ENCODE results near the gene SREBF1. TPM values are rescaled to one million over a fixed set of nuclear protein-coding genes. Genes with fewer than 3 reads are reported as not detected.
A peak's percentile ranks its signal among the peaks of the same experiment; 100 is the strongest.

The SREBF1 gene
- total RNA-seq, 2 donors from 2014 or later: 192 to 209 TPM

- peaks cover 29% of the 10 kb centered on the region for H3K4me1 Mint-ChIP-seq (ENCODE audit: low read depth)
- H3K27ac Mint-ChIP-seq: no peak overlapping the region
- no peak for DNase-seq
- H3K27me3 Mint-ChIP-seq (ENCODE audit: low read depth): no peaks in the 10 kb centered on the region
- no peaks in the 10 kb centered on the region for H3K36me3 Mint-ChIP-seq (ENCODE audit: insufficient read depth in 2 of 2)
- H3K9me3 Mint-ChIP-seq: no peaks in the 10 kb centered on the region
- ATAC-seq (replicated peaks in 1 of 2): no peak
- H3K4me3 Mint-ChIP-seq: peak overlapping the region; percentile 59 to 60
These were observed 43.2 kb downstream of the SREBF1 start for GRCh38 chr17:17793378-17794214.

- H3K27me3 Mint-ChIP-seq (ENCODE audit: low read depth): no peaks in the 10 kb centered on the region
- H3K4me3 Mint-ChIP-seq: peak overlapping the region; percentile 26 to 60
- no peaks in the 10 kb centered on the region for H3K9me3 Mint-ChIP-seq
- H3K27ac Mint-ChIP-seq: no peak overlapping the region
- ATAC-seq (replicated peaks in 1 of 2) (peak; percentile 81 to 85), DNase-seq (peak; percentile 55 to 61)
- H3K4me1 Mint-ChIP-seq (ENCODE audit: low read depth): peaks cover 34% of the 10 kb centered on the region
- H3K36me3 Mint-ChIP-seq (ENCODE audit: insufficient read depth in 2 of 2): no peaks in the 10 kb centered on the region
These were observed 44.0 kb downstream of the SREBF1 start for GRCh38 chr17:17792551-17793377.

- Mint-ChIP-seq H3K4me1 (ENCODE audit: low read depth) (peaks cover 34% of the 10 kb centered on the region), H3K36me3 (ENCODE audit: insufficient read depth in 2 of 2) (no peaks in the 10 kb centered on the region), H3K9me3 (no peaks in the 10 kb centered on the region), H3K27ac (no peak overlapping the region), H3K4me3 (peak overlapping the region in 1 of 2 donors; percentile 60), H3K27me3 (ENCODE audit: low read depth) (no peaks in the 10 kb centered on the region)
- ATAC-seq (replicated peaks in 1 of 2) (no peak), DNase-seq (no peak)
These were observed 44.7 kb downstream of the SREBF1 start for GRCh38 chr17:17792037-17792550.

- no peak overlapping the region for H3K4me3 Mint-ChIP-seq
- DNase-seq: no peak
- no peak for ATAC-seq (replicated peaks in 1 of 2)
- no peaks in the 10 kb centered on the region for H3K9me3 Mint-ChIP-seq
- no peaks in the 10 kb centered on the region for H3K27me3 Mint-ChIP-seq (ENCODE audit: low read depth)
- H3K4me1 Mint-ChIP-seq (ENCODE audit: low read depth): peaks cover 34% of the 10 kb centered on the region
- H3K27ac Mint-ChIP-seq: no peak overlapping the region
- no peaks in the 10 kb centered on the region for H3K36me3 Mint-ChIP-seq (ENCODE audit: insufficient read depth in 2 of 2)
These were observed 45.9 kb downstream of the SREBF1 start for GRCh38 chr17:17790637-17791464.

- Mint-ChIP-seq H3K27ac (no peak overlapping the region), H3K36me3 (ENCODE audit: insufficient read depth in 2 of 2) (no peaks in the 10 kb centered on the region), H3K27me3 (ENCODE audit: low read depth) (no peaks in the 10 kb centered on the region), H3K4me3 (no peak overlapping the region), H3K4me1 (ENCODE audit: low read depth) (peaks cover 37% of the 10 kb centered on the region), H3K9me3 (no peaks in the 10 kb centered on the region)
- no peak for ATAC-seq (replicated peaks in 1 of 2)
- DNase-seq: no peak
These were observed 46.8 kb downstream of the SREBF1 start for GRCh38 chr17:17789828-17790636.

- DNase-seq (no peak), ATAC-seq (replicated peaks in 1 of 2) (no peak)
- Mint-ChIP-seq H3K36me3 (ENCODE audit: insufficient read depth in 2 of 2) (no peaks in the 10 kb centered on the region), H3K27ac (no peak overlapping the region), H3K9me3 (no peaks in the 10 kb centered on the region), H3K27me3 (ENCODE audit: low read depth) (no peaks in the 10 kb centered on the region), H3K4me1 (ENCODE audit: low read depth) (peaks cover 40% of the 10 kb centered on the region), H3K4me3 (no peak overlapping the region)
These were observed 47.4 kb downstream of the SREBF1 start for GRCh38 chr17:17789410-17789809.

- ATAC-seq (replicated peaks in 1 of 2): no peak
- DNase-seq: no peak
- H3K27ac Mint-ChIP-seq: no peak overlapping the region
- no peaks in the 10 kb centered on the region for H3K27me3 Mint-ChIP-seq (ENCODE audit: low read depth)
- H3K4me3 Mint-ChIP-seq: no peak overlapping the region
- peaks cover 42% of the 10 kb centered on the region for H3K4me1 Mint-ChIP-seq (ENCODE audit: low read depth)
- no peaks in the 10 kb centered on the region for H3K36me3 Mint-ChIP-seq (ENCODE audit: insufficient read depth in 2 of 2)
- no peaks in the 10 kb centered on the region for H3K9me3 Mint-ChIP-seq
These were observed 47.8 kb downstream of the SREBF1 start for GRCh38 chr17:17788967-17789366.

GRCh38 chr17:17787568-17787967 is 49.2 kb downstream of the SREBF1 start:
- Mint-ChIP-seq H3K4me3 (no peak overlapping the region), H3K9me3 (no peaks in the 10 kb centered on the region), H3K27ac (no peak overlapping the region), H3K27me3 (ENCODE audit: low read depth) (no peaks in the 10 kb centered on the region), H3K4me1 (ENCODE audit: low read depth) (peaks cover 31% of the 10 kb centered on the region), H3K36me3 (ENCODE audit: insufficient read depth in 2 of 2) (no peaks in the 10 kb centered on the region)
- no peak for ATAC-seq (replicated peaks in 1 of 2)
- no peak for DNase-seq

GRCh38 chr17:17786998-17787397 is 49.8 kb downstream of the SREBF1 start:
- no peak for DNase-seq
- ATAC-seq (replicated peaks in 1 of 2): no peak
- no peaks in the 10 kb centered on the region for H3K36me3 Mint-ChIP-seq (ENCODE audit: insufficient read depth in 2 of 2)
- H3K27ac Mint-ChIP-seq: no peak overlapping the region
- peaks cover 26% of the 10 kb centered on the region for H3K4me1 Mint-ChIP-seq (ENCODE audit: low read depth)
- no peak overlapping the region for H3K4me3 Mint-ChIP-seq
- H3K27me3 Mint-ChIP-seq (ENCODE audit: low read depth): no peaks in the 10 kb centered on the region
- no peaks in the 10 kb centered on the region for H3K9me3 Mint-ChIP-seq

GRCh38 chr17:17785407-17785806 is 51.4 kb downstream of the SREBF1 start:
- Mint-ChIP-seq H3K4me3 (peak overlapping the region in 1 of 2 donors; percentile 42), H3K27me3 (ENCODE audit: low read depth) (no peaks in the 10 kb centered on the region), H3K27ac (no peak overlapping the region), H3K4me1 (ENCODE audit: low read depth) (peaks cover 22% of the 10 kb centered on the region), H3K36me3 (ENCODE audit: insufficient read depth in 2 of 2) (no peaks in the 10 kb centered on the region), H3K9me3 (no peaks in the 10 kb centered on the region)
- no peak for DNase-seq
- no peak for ATAC-seq (replicated peaks in 1 of 2)

GRCh38 chr17:17784657-17785267 is 52.0 kb downstream of the SREBF1 start:
- Mint-ChIP-seq H3K4me1 (ENCODE audit: low read depth) (peaks cover 22% of the 10 kb centered on the region), H3K27me3 (ENCODE audit: low read depth) (no peaks in the 10 kb centered on the region), H3K9me3 (no peaks in the 10 kb centered on the region), H3K4me3 (peak overlapping the region; percentile 42 to 71), H3K36me3 (ENCODE audit: insufficient read depth in 2 of 2) (no peaks in the 10 kb centered on the region), H3K27ac (no peak overlapping the region)
- ATAC-seq (replicated peaks in 1 of 2) (peak in 1 of 2 donors; percentile 27), DNase-seq (peak in 1 of 2 donors; percentile 36)
